ENCODE measurements around the gene YJU2.

Gene YJU2

GRCh38 chr19:4318460-4318859 lies 71.6 kb downstream of the YJU2 start:
- no peak for TF ChIP-seq JUND (IDR thresholded peaks at IDR 0.05; ENCODE audit: low read depth)
- DNase-seq (ENCODE audit: low read depth in 1 of 2, low spot score in 1 of 2) = no peak
- in situ Hi-C loops (cut with HindIII; ENCODE audit: low pct_unique_long_range_greater_than_20kb, low sequenced_read_pairs) = no loop called here

Measured in T47D (cell line).